Cardiac fibroblast (primary cell): ENCODE measurements around the gene PHTF2.

Experiments used
- DNase-seq, 2 donors: peaks; one replicate each; pipeline versions ENCODE4 v3.0.0 to v3.0.0-alpha.2; 2010; ENCODE audit warnings: low read depth in 2 of 2
- H3K4me3 ChIP-seq, 2 donors: replicated peaks in 1 of 2; 1 replicate in 1 of 2; 2 replicates in 1 of 2; pipeline ENCODE4 v1.5.1; 2011; ENCODE audit warnings: low read depth in 2 of 2, low read length in 2 of 2, mild to moderate bottlenecking in 2 of 2, moderate library complexity in 1 of 2
- CTCF ChIP-seq: IDR thresholded peaks from one replicate; pipeline ENCODE4 v1.5.1; 2011; ENCODE audit warnings: low read depth, mild to moderate bottlenecking, low read length, inconsistent platforms

Gene PHTF2

DNA sequence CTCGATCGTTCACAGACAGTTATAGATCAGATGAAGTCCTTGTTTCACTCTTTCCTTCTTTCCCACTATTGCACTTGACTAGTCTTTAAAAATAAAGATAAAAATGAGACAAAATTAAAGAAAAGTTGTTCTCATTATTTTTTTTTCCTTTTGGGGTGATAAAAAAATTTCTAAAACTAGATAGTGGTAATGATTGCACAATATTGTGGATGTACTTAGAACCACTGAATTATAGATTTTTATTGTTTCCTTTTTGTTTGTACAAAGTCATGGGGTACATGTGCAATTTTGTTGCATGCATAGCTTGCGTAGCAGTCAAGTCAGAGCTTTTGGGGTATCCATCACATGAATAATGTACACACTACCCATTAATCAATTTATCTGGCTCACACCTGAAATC lies 97.3 kb downstream of the PHTF2 start:
- TF ChIP-seq CTCF = no peak
- H3K4me3 ChIP-seq = no peak overlapping the region
- DNase-seq = no peak

DNA sequence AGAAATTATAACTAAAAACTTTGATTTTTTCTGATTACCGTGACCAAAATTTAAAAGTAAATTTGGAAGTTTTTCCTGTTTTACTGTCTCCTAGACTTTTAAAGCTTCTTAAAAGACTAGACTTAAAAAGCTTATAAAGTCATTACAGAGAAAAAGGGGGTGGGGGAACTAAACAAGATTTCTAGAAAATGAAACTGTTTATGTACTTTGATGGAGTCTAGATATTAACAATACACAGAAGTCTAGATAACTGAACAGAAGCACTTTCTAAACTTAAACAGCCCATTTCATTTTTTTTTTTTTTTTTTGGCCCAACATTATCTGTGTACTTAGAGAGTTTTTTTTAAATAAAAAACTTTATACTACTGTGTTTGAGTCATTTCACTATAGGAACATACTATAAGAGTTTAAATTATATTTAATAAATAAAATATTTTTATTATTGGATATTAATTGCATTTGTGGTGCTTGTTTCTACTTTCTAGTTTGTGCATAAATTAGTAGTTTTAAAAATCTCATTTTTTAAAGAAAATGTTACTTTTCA lies 98.5 kb downstream of the PHTF2 start:
- H3K4me3 ChIP-seq = no peak overlapping the region
- DNase-seq = no peak
- no peak for TF ChIP-seq CTCF

DNA sequence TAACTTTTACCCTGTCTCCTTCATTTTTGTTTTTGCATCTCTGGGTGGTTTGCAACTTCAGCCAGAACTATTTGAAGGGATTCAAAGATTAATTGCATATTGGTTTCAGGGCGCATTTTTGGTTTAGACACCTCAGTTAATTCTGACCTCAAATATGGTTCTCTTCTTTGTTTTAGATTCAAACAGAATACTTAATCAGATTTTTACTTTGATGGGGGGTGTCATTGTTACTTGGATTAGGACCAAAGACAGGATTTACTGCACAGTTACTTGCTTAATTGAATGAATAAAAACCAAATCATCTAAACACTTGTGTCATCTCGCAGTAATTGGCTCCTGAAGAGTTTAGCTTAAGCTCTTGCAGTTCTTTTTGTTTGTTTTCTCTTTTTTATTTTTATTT lies 100.9 kb downstream of the PHTF2 start:
- DNase-seq = no peak
- TF ChIP-seq CTCF = no peak
- no peak overlapping the region for H3K4me3 ChIP-seq

DNA sequence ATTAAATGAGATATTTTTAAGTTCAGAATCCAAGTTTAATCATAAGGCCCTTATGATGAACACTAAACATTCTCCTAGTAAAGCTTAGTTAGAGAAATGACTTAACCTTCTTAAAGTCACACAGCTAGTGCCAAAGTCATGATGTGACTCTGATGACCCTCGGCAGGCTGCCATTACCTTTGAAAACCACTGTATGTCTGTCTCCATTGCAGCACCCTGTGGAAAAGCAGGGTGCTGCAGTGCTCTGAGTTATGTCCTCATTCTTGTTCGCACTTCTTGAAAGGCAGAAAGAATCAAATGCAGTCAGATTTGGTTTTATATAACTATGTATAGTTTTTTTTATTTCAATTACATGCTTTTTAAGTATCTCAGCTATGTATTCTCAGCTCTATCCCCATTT lies 105.0 kb downstream of the PHTF2 start:
- peak in 1 of 2 donors; percentile 31 for DNase-seq
- H3K4me3 ChIP-seq = no peak overlapping the region
- TF ChIP-seq CTCF = peak; percentile 36

DNA sequence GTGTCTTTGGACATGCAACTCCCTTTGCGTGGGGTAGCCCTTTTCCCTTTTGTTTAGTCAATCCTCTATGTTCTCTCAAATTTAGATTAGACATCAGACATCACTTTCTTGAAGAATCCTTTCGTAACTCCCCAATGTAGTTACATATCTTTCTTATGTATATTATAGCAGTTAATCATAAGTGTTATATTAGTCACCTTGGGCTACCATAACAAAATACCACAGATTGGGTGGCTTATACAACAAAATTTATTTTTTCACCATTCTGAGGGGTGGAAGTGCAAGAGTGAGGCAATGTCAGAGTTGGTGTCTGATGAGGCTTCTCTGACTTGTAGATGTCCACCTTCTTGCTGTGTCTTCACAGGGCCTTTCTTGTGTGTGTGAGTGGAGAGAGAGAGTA lies 105.7 kb downstream of the PHTF2 start:
- no peak for DNase-seq
- H3K4me3 ChIP-seq = no peak overlapping the region
- no peak for TF ChIP-seq CTCF

DNA sequence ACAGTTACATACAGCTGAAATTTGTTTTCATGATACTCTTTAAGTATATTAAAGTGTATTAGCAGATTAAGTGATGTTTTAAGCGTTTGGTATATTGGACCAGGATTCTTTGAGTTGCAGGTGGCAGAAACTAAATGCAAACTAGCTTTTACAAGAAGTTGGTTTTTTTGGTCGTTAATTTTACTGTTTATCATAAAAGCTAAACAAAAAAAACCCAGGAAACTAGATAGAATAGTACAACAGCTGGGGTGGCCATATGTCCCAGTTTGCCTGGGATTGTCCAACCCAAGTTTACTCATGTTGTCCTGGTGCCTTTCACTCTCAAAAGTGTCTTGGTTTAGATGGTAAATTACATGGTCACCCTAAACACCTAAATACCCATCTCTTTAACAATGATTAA lies 108.7 kb downstream of the PHTF2 start:
- H3K4me3 ChIP-seq = no peak overlapping the region
- DNase-seq = no peak
- TF ChIP-seq CTCF = no peak

DNA sequence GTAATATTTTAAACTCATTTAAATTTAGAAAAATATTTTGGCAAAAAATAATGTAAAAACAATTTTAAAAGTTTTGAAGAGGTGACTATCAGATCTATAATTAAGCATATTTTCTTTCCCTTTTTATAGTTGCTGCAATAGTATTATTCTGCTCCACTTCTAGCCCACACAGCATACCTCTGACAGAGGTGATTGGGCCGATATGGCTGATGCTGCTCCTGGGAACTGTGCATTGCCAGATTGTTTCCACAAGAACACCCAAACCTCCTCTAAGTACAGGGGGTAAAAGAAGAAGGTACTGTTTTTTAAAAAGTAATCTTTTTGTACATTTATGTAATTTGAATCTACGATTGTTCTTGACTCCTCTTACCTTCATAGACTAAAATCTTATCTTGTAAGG lies 110.1 kb downstream of the PHTF2 start:
- no peak for DNase-seq
- no peak for TF ChIP-seq CTCF
- no peak overlapping the region for H3K4me3 ChIP-seq
